ENCODE results near the gene CCDC88C. TPM values are rescaled to one million over a fixed set of nuclear protein-coding genes. Genes with fewer than 3 reads are reported as not detected.

The CCDC88C gene
- total RNA-seq, 1 donor from 2014 or later, result 12.4 TPM

DNA sequence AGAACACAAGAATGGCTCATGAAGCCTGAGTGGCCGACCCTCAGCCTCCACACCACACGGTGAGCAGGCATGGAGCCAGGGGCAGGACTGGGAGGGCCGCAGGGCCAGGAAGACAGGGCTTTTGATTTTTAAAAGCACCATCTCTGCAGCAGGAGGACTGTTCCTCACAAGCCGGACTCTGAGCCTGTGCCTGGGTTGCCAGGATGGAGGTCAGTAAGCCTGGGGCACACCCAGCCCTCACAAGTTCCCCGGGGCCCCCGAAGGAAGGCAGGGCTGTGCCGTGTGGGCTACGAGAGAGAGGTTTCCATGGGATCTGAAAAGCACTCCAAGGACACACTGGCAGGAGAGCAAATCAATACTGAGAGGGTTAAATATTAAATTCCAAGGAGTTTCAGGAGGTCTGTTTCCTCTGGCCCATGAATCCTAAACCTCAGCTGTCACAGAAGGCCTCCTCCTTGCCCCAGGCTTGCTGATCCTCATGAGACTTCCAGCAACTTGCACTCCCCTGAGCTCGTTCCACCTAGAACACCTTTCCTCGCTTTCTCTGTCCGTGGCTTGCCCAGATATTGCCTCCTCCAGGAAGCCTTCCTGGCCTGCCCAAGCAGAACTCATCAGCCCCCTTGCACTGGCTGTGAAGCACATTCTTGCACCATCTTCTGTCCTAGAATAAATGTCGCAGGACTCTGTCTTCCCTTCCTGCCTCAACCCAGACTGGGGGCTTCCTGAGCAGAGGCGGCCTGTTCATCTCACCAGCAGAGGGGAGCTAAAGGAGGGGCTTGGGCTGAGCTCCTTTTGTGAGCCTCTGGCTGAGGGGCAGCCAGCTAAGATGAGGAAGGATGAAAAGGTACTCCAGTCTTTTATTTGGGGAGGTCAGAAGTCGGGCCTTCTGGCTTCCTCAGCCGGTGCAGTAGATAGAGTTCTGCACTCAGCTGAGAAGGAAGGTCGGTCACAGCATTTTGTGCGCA lies 64.6 kb downstream of the CCDC88C start:
- FAIRE-seq, result no peak
- no peak for TF ChIP-seq EZH2 (IDR thresholded peaks at IDR 0.05; ENCODE audit: insufficient read depth, low read length)
- TF ChIP-seq, protein P1, sequence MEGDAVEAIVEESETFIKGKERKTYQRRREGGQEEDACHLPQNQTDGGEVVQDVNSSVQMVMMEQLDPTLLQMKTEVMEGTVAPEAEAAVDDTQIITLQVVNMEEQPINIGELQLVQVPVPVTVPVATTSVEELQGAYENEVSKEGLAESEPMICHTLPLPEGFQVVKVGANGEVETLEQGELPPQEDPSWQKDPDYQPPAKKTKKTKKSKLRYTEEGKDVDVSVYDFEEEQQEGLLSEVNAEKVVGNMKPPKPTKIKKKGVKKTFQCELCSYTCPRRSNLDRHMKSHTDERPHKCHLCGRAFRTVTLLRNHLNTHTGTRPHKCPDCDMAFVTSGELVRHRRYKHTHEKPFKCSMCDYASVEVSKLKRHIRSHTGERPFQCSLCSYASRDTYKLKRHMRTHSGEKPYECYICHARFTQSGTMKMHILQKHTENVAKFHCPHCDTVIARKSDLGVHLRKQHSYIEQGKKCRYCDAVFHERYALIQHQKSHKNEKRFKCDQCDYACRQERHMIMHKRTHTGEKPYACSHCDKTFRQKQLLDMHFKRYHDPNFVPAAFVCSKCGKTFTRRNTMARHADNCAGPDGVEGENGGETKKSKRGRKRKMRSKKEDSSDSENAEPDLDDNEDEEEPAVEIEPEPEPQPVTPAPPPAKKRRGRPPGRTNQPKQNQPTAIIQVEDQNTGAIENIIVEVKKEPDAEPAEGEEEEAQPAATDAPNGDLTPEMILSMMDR (IDR thresholded peaks at IDR 0.05; ENCODE audit: insufficient read depth, low read depth, low read length), result no peak
- Mint-ChIP-seq H3K27me3 (ENCODE audit: low read depth, unreplicated experiment) (peaks cover 5% of the 10 kb centered on the region), H3K4me1 (ENCODE audit: low read depth, unreplicated experiment) (peaks cover 25% of the 10 kb centered on the region), H3K36me3 (ENCODE audit: low read depth, unreplicated experiment) (peaks cover 2% of the 10 kb centered on the region), H3K4me3 (ENCODE audit: unreplicated experiment) (no peak overlapping the region), H3K27ac (ENCODE audit: unreplicated experiment) (peak overlapping the region; percentile 7), H3K9me3 (ENCODE audit: unreplicated experiment) (no peaks in the 10 kb centered on the region)
- Histone ChIP-seq H3K27ac (ENCODE audit: low read depth, low read length) (no peak overlapping the region), H3K79me2 (ENCODE audit: insufficient read depth, low read length) (no peaks in the 10 kb centered on the region), H3K4me3 (ENCODE audit: insufficient read depth, low read depth, low read length) (no peak overlapping the region), H3K36me3 (ENCODE audit: insufficient read depth, low read length) (no peaks in the 10 kb centered on the region), H4K20me1 (ENCODE audit: insufficient read depth, low read length) (no peaks in the 10 kb centered on the region), H2AFZ (ENCODE audit: low read depth, low read length) (no peak overlapping the region), H3K9me3 (ENCODE audit: insufficient read depth, low read depth, low read length) (no peaks in the 10 kb centered on the region), H3K4me1 (ENCODE audit: insufficient read depth, low read length) (peaks cover 5% of the 10 kb centered on the region), H3K9ac (ENCODE audit: low read length) (no peak overlapping the region), H3K4me2 (ENCODE audit: low read length) (no peak overlapping the region), H3K27me3 (ENCODE audit: insufficient read depth, low read length) (peaks cover 22% of the 10 kb centered on the region)
- no peak for DNase-seq (ENCODE audit: low read depth)

DNA sequence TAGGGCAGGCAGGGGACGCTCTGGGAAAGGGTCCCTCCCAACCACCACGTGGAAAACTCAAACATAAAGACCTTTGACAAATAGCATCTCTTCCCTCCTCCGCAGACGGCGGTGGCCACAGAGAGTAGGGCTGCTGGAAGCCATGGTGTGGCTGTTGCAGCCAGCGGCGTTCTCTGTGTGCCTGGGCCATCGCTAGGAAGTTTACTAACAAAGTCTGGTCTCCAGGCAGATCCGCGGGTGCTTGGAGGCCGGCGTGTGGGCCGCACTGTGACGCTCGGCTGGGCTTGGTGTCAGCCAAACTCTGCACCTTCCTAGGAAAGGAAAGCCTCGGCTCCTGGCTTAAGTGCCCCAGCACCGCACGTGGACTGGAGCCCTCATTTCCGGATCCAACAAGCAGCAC lies 65.6 kb downstream of the CCDC88C start:
- peaks cover 2% of the 10 kb centered on the region for H3K36me3 Mint-ChIP-seq (ENCODE audit: low read depth, unreplicated experiment)
- H3K27ac ChIP-seq (ENCODE audit: low read depth, low read length), result no peak overlapping the region
- no peaks in the 10 kb centered on the region for H3K9me3 Mint-ChIP-seq (ENCODE audit: unreplicated experiment)
- peak; percentile 18 for DNase-seq (ENCODE audit: low read depth)
- H3K27me3 Mint-ChIP-seq (ENCODE audit: low read depth, unreplicated experiment), result peaks cover 3% of the 10 kb centered on the region
- peak overlapping the region; percentile 26 for H2AFZ ChIP-seq (ENCODE audit: low read depth, low read length)
- no peaks in the 10 kb centered on the region for H3K36me3 ChIP-seq (ENCODE audit: insufficient read depth, low read length)
- no peak for FAIRE-seq
- no peaks in the 10 kb centered on the region for H3K79me2 ChIP-seq (ENCODE audit: insufficient read depth, low read length)
- H3K27ac Mint-ChIP-seq (ENCODE audit: unreplicated experiment), result peak overlapping the region; percentile 9
- peaks cover 20% of the 10 kb centered on the region for H3K27me3 ChIP-seq (ENCODE audit: insufficient read depth, low read length)
- H3K4me3 Mint-ChIP-seq (ENCODE audit: unreplicated experiment), result no peak overlapping the region
- H3K4me2 ChIP-seq (ENCODE audit: low read length), result peak overlapping the region; percentile 36
- peaks cover 5% of the 10 kb centered on the region for H3K4me1 ChIP-seq (ENCODE audit: insufficient read depth, low read length)
- no peak overlapping the region for H3K9ac ChIP-seq (ENCODE audit: low read length)
- peaks cover 25% of the 10 kb centered on the region for H3K4me1 Mint-ChIP-seq (ENCODE audit: low read depth, unreplicated experiment)
- no peak for TF ChIP-seq EZH2 (IDR thresholded peaks at IDR 0.05; ENCODE audit: insufficient read depth, low read length)
- TF ChIP-seq, protein P1 (IDR thresholded peaks at IDR 0.05; ENCODE audit: insufficient read depth, low read depth, low read length), result no peak
- H3K4me3 ChIP-seq (ENCODE audit: insufficient read depth, low read depth, low read length), result no peak overlapping the region
- H4K20me1 ChIP-seq (ENCODE audit: insufficient read depth, low read length), result no peaks in the 10 kb centered on the region
- H3K9me3 ChIP-seq (ENCODE audit: insufficient read depth, low read depth, low read length), result no peaks in the 10 kb centered on the region

DNA sequence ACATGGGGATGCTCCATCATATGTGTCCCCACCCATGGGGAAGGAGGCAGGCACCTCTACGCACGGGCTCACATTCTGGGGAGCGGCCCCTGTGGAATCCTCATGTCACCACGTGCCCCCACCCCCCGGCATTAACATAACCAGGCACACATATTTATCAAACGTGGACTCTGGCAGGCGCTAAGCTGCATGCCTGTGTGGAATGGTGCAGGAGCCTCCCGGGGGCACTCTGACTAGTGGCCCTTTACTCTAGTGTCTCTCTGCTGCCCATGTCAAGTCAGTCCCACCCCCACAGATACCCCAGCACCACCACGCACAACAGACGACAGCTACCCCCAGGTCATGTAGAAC lies 66.1 kb downstream of the CCDC88C start:
- Mint-ChIP-seq H3K27ac (ENCODE audit: unreplicated experiment) (no peak overlapping the region), H3K4me1 (ENCODE audit: low read depth, unreplicated experiment) (peaks cover 25% of the 10 kb centered on the region), H3K4me3 (ENCODE audit: unreplicated experiment) (no peak overlapping the region), H3K36me3 (ENCODE audit: low read depth, unreplicated experiment) (peaks cover 2% of the 10 kb centered on the region), H3K27me3 (ENCODE audit: low read depth, unreplicated experiment) (no peaks in the 10 kb centered on the region), H3K9me3 (ENCODE audit: unreplicated experiment) (no peaks in the 10 kb centered on the region)
- H3K9ac ChIP-seq (ENCODE audit: low read length), result no peak overlapping the region
- DNase-seq (ENCODE audit: low read depth) (no peak), FAIRE-seq (no peak)
- H4K20me1 ChIP-seq (ENCODE audit: insufficient read depth, low read length), result no peaks in the 10 kb centered on the region
- no peak for TF ChIP-seq EZH2 (IDR thresholded peaks at IDR 0.05; ENCODE audit: insufficient read depth, low read length)
- TF ChIP-seq, protein P1 (IDR thresholded peaks at IDR 0.05; ENCODE audit: insufficient read depth, low read depth, low read length), result no peak
- H3K4me2 ChIP-seq (ENCODE audit: low read length), result no peak overlapping the region
- H3K4me1 ChIP-seq (ENCODE audit: insufficient read depth, low read length), result peaks cover 5% of the 10 kb centered on the region
- no peaks in the 10 kb centered on the region for H3K36me3 ChIP-seq (ENCODE audit: insufficient read depth, low read length)
- no peak overlapping the region for H3K27ac ChIP-seq (ENCODE audit: low read depth, low read length)
- H3K27me3 ChIP-seq (ENCODE audit: insufficient read depth, low read length), result peaks cover 20% of the 10 kb centered on the region
- H3K79me2 ChIP-seq (ENCODE audit: insufficient read depth, low read length), result no peaks in the 10 kb centered on the region
- no peak overlapping the region for H2AFZ ChIP-seq (ENCODE audit: low read depth, low read length)
- no peaks in the 10 kb centered on the region for H3K9me3 ChIP-seq (ENCODE audit: insufficient read depth, low read depth, low read length)
- no peak overlapping the region for H3K4me3 ChIP-seq (ENCODE audit: insufficient read depth, low read depth, low read length)
